Effector memory CD4-positive, alpha-beta T cell (primary cell): ENCODE results near the gene POLR3H.
A peak's percentile ranks its signal among the peaks of the same experiment; 100 is the strongest.

Experiments
- DNase-seq, 3 donors: peaks; one replicate each; pipeline ENCODE4 v3.0.0-alpha.2; 2020
- H3K27ac ChIP-seq: 2 replicates; pipeline ENCODE4 v1.7.0; 2013; ENCODE audit warnings: mild to moderate bottlenecking, low read length, moderate library complexity; ENCODE audit not compliant: insufficient read depth, poor library complexity, severe bottlenecking
- H3K27me3 ChIP-seq: replicated peaks from 2 replicates; pipeline ENCODE4 v1.7.0; 2013; ENCODE audit warnings: mild to moderate bottlenecking, low read length; ENCODE audit not compliant: insufficient read depth, control insufficient read depth, poor library complexity, severe bottlenecking
- H3K36me3 ChIP-seq: 2 replicates; pipeline ENCODE4 v1.7.0; 2013; ENCODE audit warnings: mild to moderate bottlenecking, low read length, moderate library complexity; ENCODE audit not compliant: control insufficient read depth, insufficient read depth
- H3K4me1 ChIP-seq: 2 replicates; pipeline ENCODE4 v1.7.0; 2013; ENCODE audit warnings: low read length, mild to moderate bottlenecking; ENCODE audit not compliant: control insufficient read depth, insufficient read depth, poor library complexity, severe bottlenecking
- H3K4me3 ChIP-seq: 2 replicates; pipeline ENCODE4 v1.7.0; 2013; ENCODE audit warnings: low read length, low read depth, mild to moderate bottlenecking; ENCODE audit not compliant: insufficient read depth, poor library complexity, severe bottlenecking
- H3K9me3 ChIP-seq: 2 replicates; pipeline ENCODE4 v1.7.0; 2013; ENCODE audit warnings: mild to moderate bottlenecking, low read length, moderate library complexity; ENCODE audit not compliant: control insufficient read depth

The POLR3H gene

GRCh38 chr22:41528132-41528766 is 16.0 kb downstream of the POLR3H start:
- Histone ChIP-seq H3K4me3 (no peak overlapping the region), H3K36me3 (peaks cover 70% of the 10 kb centered on the region), H3K4me1 (peaks cover 13% of the 10 kb centered on the region), H3K27me3 (no peaks in the 10 kb centered on the region), H3K27ac (no peak overlapping the region), H3K9me3 (no peaks in the 10 kb centered on the region)
- no peak for DNase-seq

GRCh38 chr22:41526830-41527799 is 17.2 kb downstream of the POLR3H start:
- H3K27ac ChIP-seq = no peak overlapping the region
- H3K27me3 ChIP-seq = no peaks in the 10 kb centered on the region
- no peaks in the 10 kb centered on the region for H3K9me3 ChIP-seq
- peak; percentile 37 to 58 (median 51) for DNase-seq
- H3K36me3 ChIP-seq = peaks cover 64% of the 10 kb centered on the region
- no peak overlapping the region for H3K4me3 ChIP-seq
- H3K4me1 ChIP-seq = peaks cover 13% of the 10 kb centered on the region

GRCh38 chr22:41526226-41526829 is 17.9 kb downstream of the POLR3H start:
- peaks cover 56% of the 10 kb centered on the region for H3K36me3 ChIP-seq
- no peaks in the 10 kb centered on the region for H3K9me3 ChIP-seq
- peaks cover 13% of the 10 kb centered on the region for H3K4me1 ChIP-seq
- peak overlapping the region; percentile 30 for H3K27ac ChIP-seq
- DNase-seq = no peak
- no peak overlapping the region for H3K4me3 ChIP-seq
- no peaks in the 10 kb centered on the region for H3K27me3 ChIP-seq

DNA sequence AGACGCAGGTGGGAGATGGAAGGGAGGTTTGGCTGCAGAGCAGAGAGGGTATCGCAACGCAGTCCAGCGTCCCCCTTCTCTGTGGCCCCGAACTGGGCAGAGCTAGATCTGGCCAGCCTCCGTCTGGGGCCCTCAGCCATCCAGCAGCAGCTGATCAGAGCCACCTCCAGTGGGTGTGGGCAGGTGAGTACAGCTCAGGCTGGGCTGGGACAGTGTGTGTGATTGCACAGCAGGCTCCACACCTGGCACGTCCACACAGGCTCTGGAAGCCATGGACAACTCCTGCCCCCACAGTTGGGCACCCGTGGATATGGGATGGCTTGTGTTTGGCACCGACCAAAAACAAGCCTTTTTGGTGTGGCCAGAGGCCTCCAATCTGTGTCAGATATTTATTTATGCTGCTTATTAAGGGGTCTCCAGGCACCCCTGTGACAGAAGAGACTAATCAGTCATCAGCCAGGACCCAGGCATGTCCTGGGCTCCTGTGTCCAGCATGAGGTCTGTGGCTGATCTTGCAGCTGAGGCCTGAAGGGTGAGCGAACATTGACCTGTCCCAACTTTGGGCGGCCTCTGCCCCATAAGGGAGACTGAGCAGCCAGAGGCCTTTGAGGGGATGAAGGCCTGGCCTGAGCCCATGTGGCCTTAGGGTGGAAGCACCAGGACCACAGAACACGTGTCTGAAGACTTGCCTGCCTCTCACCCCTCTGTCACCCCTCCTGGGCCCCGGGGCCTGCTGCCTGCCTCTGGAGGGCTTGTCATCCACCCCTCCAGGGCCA is 18.6 kb downstream of the POLR3H start:
- H3K4me3 ChIP-seq = no peak overlapping the region
- H3K27me3 ChIP-seq = no peaks in the 10 kb centered on the region
- DNase-seq = no peak
- peaks cover 51% of the 10 kb centered on the region for H3K36me3 ChIP-seq
- H3K4me1 ChIP-seq = peaks cover 13% of the 10 kb centered on the region
- no peak overlapping the region for H3K27ac ChIP-seq
- H3K9me3 ChIP-seq = no peaks in the 10 kb centered on the region

- H3K4me1 ChIP-seq = peaks cover 13% of the 10 kb centered on the region
Observed at GRCh38 chr22:41524809-41525449, 19.3 kb downstream of the POLR3H start.

GRCh38 chr22:41524251-41524661 is 20.0 kb downstream of the POLR3H start:
- peak overlapping the region; percentile 49 for H3K27ac ChIP-seq
- no peaks in the 10 kb centered on the region for H3K27me3 ChIP-seq
- DNase-seq = no peak
- peaks cover 13% of the 10 kb centered on the region for H3K4me1 ChIP-seq
- H3K4me3 ChIP-seq = no peak overlapping the region
- H3K9me3 ChIP-seq = no peaks in the 10 kb centered on the region
- H3K36me3 ChIP-seq = peaks cover 42% of the 10 kb centered on the region

More at GRCh38 chr22:41524809-41525449, 19.3 kb downstream of the POLR3H start:
- peaks cover 45% of the 10 kb centered on the region for H3K36me3 ChIP-seq
- H3K27ac ChIP-seq = peak overlapping the region; percentile 49
- DNase-seq = peak in 2 of 3 donors; percentile 28 to 47
- no peak overlapping the region for H3K4me3 ChIP-seq
- H3K9me3 ChIP-seq = no peaks in the 10 kb centered on the region
- H3K27me3 ChIP-seq = no peaks in the 10 kb centered on the region

- Histone ChIP-seq H3K4me1 (peaks cover 13% of the 10 kb centered on the region), H3K27me3 (no peaks in the 10 kb centered on the region), H3K9me3 (no peaks in the 10 kb centered on the region), H3K4me3 (no peak overlapping the region), H3K36me3 (peaks cover 36% of the 10 kb centered on the region), H3K27ac (no peak overlapping the region)
- DNase-seq = no peak
Observed at GRCh38 chr22:41523464-41524221, 20.6 kb downstream of the POLR3H start.

DNA sequence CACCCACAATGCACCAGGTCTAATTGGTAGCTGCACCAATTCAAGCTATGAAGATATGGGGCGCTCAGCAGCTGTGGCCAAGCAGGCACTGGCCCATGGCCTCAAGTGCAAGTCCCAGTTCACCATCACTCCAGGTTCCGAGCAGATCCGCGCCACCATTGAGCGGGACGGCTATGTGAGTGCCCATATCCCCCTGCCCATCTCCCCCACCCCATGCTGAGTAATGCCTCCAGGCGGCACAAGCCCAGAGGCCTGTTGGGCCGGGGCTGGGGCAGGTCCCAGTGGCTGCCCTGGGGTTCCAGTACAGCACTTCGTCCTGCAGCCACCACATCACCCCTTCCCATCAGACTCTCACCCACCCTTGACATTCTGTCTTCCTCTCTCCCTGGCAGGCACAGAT is 21.5 kb downstream of the POLR3H start:
- Histone ChIP-seq H3K4me3 (no peak overlapping the region), H3K27ac (no peak overlapping the region), H3K27me3 (no peaks in the 10 kb centered on the region), H3K36me3 (peaks cover 28% of the 10 kb centered on the region), H3K4me1 (peaks cover 13% of the 10 kb centered on the region), H3K9me3 (no peaks in the 10 kb centered on the region)
- DNase-seq = no peak

- H3K36me3 ChIP-seq = peaks cover 20% of the 10 kb centered on the region
Observed at GRCh38 chr22:41521126-41521525, 23.1 kb downstream of the POLR3H start.

More at GRCh38 chr22:41521126-41521525, 23.1 kb downstream of the POLR3H start:
- DNase-seq = no peak
- H3K4me1 ChIP-seq = peaks cover 13% of the 10 kb centered on the region
- H3K27me3 ChIP-seq = no peaks in the 10 kb centered on the region
- no peak overlapping the region for H3K27ac ChIP-seq
- no peaks in the 10 kb centered on the region for H3K9me3 ChIP-seq
- H3K4me3 ChIP-seq = no peak overlapping the region
